ENCODE results near the gene TMEM255A. TPM values are rescaled to one million over a fixed set of nuclear protein-coding genes. Genes with fewer than 3 reads are reported as not detected.

Gene TMEM255A
- total and polyA plus RNA-seq, 8 donors: 0.25 to 2.0 (median 0.65) TPM; not detected in 2

DNA sequence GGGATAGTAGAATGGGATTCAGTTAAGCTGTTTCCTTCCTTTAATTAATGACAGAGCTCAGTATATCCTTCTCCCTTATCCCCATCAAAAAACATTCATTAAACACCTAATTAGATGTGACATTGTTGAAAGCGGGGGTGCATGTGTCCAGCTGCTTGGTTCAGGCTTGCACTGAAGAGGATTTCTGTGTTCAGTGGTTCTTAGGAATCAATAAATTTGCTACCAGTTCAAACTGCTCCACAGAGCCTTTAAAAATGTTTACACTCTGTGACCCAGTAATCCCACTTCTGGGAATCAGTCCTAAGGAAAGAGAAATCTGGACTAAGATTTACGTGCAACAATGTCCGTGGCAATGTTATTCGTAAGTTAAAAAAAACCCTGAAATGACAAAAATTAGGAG, 7.2 kb upstream of the TMEM255A start:
- 56 to 70% (median 62%) methylated on average over 4 of the region's 4 CpGs for WGBS, 5 donors

DNA sequence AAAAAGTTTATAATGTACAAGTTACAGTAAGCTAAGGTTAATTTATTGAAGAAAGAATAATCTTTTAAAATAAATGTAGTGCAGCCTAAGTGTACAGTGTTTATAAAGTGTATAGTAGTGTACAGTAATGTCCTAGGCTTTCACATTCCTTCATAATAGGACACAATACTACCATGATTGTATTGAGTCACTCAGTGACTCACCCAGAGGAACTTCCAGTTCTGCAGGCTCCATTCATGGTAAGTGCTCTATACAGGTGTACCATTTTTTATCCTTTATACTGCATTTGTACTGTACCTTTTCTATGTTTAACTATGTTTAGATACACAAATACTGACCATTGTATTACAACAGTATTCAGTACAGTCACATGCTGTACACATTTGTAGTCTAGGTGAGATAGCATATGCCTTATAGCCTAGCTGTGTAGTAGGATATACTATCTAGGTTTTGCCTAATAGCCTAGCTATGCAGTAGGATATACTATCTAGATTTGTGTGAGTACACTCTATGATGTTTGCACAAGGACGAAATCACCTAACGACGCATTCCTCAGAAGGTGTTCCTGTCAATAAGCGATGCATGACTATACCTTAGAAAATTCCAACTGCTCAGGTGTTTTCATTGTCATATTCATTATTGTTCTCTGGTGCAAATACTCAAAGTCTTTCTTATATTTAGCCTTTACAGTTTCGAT, 5.5 kb upstream of the TMEM255A start:
- TF ChIP-seq EP300 (IDR thresholded peaks at IDR 0.05): no peak
- no peak overlapping the region for H3K27ac ChIP-seq
- no peaks in the 10 kb centered on the region for H3K9me3 ChIP-seq
- intact Hi-C loops (cut with DNase I; ENCODE audit: low total_unique reads): no loop called here
- no peaks in the 10 kb centered on the region for H3K4me1 ChIP-seq
- no peaks in the 10 kb centered on the region for H3K36me3 ChIP-seq
- peak in 1 of 2 donors; percentile 51 for DNase-seq
- H3K4me3 ChIP-seq: no peak overlapping the region
- H3K27me3 ChIP-seq: peaks cover 0 to 22% (median 12%) of the 10 kb centered on the region in 3 donors
- 42 to 45% (median 43%) methylated on average over 5 of the region's 5 CpGs for WGBS, 5 donors

More for the DNA sequence above, 7.2 kb upstream of the TMEM255A start:
- no peak overlapping the region for H3K4me3 ChIP-seq
- intact Hi-C loops (cut with DNase I; ENCODE audit: low total_unique reads): no loop called here
- DNase-seq: no peak
- H3K27ac ChIP-seq: no peak overlapping the region
- H3K4me1 ChIP-seq: no peaks in the 10 kb centered on the region
- H3K36me3 ChIP-seq: no peaks in the 10 kb centered on the region
- peaks cover 0 to 7% (median 6%) of the 10 kb centered on the region in 3 donors for H3K27me3 ChIP-seq
- no peaks in the 10 kb centered on the region for H3K9me3 ChIP-seq
- no peak for TF ChIP-seq POLR2AphosphoS5 (IDR thresholded peaks at IDR 0.05)
- TF ChIP-seq, protein P1, sequence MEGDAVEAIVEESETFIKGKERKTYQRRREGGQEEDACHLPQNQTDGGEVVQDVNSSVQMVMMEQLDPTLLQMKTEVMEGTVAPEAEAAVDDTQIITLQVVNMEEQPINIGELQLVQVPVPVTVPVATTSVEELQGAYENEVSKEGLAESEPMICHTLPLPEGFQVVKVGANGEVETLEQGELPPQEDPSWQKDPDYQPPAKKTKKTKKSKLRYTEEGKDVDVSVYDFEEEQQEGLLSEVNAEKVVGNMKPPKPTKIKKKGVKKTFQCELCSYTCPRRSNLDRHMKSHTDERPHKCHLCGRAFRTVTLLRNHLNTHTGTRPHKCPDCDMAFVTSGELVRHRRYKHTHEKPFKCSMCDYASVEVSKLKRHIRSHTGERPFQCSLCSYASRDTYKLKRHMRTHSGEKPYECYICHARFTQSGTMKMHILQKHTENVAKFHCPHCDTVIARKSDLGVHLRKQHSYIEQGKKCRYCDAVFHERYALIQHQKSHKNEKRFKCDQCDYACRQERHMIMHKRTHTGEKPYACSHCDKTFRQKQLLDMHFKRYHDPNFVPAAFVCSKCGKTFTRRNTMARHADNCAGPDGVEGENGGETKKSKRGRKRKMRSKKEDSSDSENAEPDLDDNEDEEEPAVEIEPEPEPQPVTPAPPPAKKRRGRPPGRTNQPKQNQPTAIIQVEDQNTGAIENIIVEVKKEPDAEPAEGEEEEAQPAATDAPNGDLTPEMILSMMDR (IDR thresholded peaks at IDR 0.05): no peak
- TF ChIP-seq EP300 (IDR thresholded peaks at IDR 0.05): no peak
- no peak for TF ChIP-seq POLR2A (IDR thresholded peaks at IDR 0.05)

DNA sequence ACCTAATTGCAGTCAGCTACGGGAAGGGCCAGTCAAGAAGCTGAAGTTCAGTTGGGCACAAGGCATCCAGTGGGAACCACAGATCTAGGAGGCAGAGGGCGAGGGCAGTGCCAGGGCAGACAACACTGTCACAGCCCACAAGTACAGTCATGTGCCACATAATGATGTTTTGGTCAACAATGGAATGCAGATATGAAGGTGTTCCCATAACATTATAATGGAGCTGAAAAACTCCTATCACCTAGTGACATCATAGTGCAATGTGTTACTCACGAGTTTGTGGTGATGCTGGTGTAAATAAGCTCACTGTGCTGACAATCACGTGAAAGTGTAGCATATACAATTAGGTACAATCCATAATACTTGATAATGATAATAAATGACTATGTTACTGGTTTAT, 4.5 kb upstream of the TMEM255A start:
- Histone ChIP-seq H3K27me3 (peaks cover 3 to 31% (median 21%) of the 10 kb centered on the region in 3 donors), H3K4me3 (no peak overlapping the region), H3K27ac (no peak overlapping the region), H3K4me1 (peaks cover 1 to 7% (median 6%) of the 10 kb centered on the region in 4 donors), H3K9me3 (no peaks in the 10 kb centered on the region), H3K36me3 (no peaks in the 10 kb centered on the region)
- TF ChIP-seq, protein P1 (IDR thresholded peaks at IDR 0.05): no peak
- TF ChIP-seq POLR2A (IDR thresholded peaks at IDR 0.05) (no peak), POLR2AphosphoS5 (IDR thresholded peaks at IDR 0.05) (no peak), EP300 (IDR thresholded peaks at IDR 0.05) (no peak)
- intact Hi-C loops (cut with DNase I; ENCODE audit: low total_unique reads): no loop called here
- WGBS, 5 donors: 29 to 55% (median 43%) methylated on average over 4 of the region's 4 CpGs
- DNase-seq: no peak

DNA sequence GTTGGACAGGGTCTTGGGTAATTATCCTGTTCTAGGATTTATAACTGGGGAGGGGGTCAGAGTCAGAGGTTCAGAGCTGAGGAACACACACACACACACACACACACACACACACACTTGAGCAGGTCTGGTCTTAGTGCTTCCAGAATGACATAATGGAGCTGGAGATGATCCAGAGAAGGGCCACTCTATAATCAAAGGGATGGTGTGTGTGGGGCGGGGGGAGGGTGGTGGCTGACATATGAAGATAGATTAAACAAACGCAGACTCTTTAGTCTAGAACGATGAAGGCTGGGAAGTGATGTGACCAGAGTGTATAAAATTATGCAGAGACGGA, 434 bp upstream of the TMEM255A start:
- Histone ChIP-seq H3K27me3 (peaks cover 16 to 64% (median 51%) of the 10 kb centered on the region in 3 donors), H3K4me3 (no peak overlapping the region), H3K36me3 (no peaks in the 10 kb centered on the region), H3K27ac (no peak overlapping the region), H3K4me1 (peaks cover 9 to 31% (median 26%) of the 10 kb centered on the region in 4 donors), H3K9me3 (peaks cover 0 to 10% (median 3%) of the 10 kb centered on the region in 4 donors)
- intact Hi-C loops (cut with DNase I; ENCODE audit: low total_unique reads): no loop called here
- peak in 1 of 2 donors; percentile 49 for DNase-seq
- WGBS, 5 donors: 44 to 70% (median 55%) methylated on average over 4 of the region's 4 CpGs
- no peak for TF ChIP-seq POLR2A (IDR thresholded peaks at IDR 0.05)
- no peak for TF ChIP-seq POLR2AphosphoS5 (IDR thresholded peaks at IDR 0.05)
- no peak for TF ChIP-seq EP300 (IDR thresholded peaks at IDR 0.05)
- TF ChIP-seq, protein P1 (IDR thresholded peaks at IDR 0.05): no peak
